ENCODE data around the gene RNF141.

The RNF141 gene

DNA sequence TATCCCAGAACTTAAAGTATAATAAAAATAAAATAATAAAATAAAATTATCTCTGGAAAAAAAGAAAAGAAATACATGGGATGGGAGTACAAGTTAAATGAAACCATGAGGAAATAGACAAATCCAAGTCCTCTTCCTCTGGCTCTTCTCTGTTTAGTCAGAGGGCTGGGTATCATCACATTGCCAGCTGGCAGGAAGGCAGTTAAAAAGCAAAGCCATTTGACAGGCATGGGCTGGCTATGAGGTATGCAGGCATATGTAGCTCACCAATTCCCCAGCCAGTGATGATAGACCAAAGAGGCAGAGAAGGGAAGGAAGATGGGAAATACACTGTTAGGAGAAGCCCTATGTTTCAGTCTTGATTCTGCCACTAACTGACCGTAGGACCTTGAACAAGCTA, 21.0 kb upstream of the RNF141 start:
- in situ Hi-C loops (cut with MboI; ENCODE audit: low sequenced_read_pairs): no loop called here

DNA sequence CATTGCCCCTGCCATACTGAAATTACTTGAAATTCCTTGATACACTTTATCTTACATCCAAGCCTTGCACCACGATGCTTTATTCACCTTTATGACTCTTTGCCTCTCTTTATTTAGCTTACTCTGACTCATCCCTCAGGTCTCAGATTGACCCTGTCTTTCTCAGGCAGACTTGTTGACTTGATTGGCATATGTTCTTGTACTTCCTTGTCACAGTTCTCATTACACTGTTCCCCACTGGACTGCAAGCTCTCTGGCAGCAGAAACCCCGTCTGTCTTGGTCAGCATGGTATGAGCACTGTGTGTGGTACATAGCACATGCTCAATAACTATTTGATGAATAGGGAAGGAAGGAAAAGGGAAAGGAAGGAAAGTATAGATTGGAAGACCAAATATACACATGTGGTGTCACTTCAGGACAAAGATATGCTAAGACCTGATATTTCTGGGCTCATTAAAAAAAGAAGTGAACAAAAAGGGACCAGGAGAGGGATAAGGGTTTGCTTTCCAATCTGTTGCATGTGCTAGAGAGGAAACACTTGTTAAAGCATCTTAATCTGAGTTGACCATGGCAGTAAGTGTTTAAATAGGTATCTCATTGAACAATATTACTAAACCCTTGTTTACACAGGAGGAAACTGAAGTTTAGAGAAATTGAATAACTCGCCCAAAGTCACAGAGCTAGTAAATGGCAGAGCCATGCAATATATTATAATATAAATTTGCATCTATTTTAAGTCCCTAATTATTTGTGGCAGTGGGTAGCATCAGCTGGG, 20.2 kb upstream of the RNF141 start:
- in situ Hi-C loops (cut with MboI; ENCODE audit: low sequenced_read_pairs): no loop called here

DNA sequence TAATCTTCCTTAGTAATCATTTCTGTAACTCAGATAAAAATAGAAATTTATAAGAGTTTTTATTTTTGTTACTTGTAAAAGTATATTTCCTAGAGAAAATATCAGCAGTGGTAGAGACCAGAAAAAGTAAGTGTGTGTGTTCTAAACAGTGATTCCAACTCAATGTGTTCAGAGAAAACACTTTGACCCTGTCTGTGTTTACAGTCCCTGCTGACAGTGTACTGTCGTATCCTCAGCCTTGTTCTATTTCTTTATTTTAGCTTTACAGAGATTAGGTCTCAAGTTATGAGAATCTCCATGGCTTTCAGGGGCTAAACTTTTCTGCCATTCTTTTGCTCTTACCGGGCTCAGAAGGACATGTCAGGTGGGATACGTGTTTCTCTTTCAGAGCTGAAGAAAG, 17.3 kb upstream of the RNF141 start:
- in situ Hi-C loops (cut with MboI; ENCODE audit: low sequenced_read_pairs): no loop called here

DNA sequence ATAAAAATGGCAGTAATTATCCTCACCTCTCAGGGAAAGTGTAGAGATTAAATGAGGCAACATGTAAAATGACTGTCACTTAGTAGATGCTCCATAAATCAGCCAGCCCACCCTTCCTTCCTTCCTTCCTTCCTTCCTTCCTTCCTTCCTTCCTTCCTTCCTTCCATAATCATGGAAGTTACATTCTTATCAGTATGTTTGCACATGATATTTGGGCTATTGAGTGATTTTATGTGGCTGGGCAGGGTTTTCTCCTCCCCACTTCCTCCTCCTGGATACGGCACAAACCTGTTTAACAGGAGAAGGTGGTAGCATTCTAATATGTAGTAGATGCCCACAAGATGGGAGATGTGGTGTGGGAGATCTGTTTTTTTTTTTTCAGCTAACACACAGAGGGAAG, 15.6 kb upstream of the RNF141 start:
- in situ Hi-C loops (cut with MboI; ENCODE audit: low sequenced_read_pairs): no loop called here

DNA sequence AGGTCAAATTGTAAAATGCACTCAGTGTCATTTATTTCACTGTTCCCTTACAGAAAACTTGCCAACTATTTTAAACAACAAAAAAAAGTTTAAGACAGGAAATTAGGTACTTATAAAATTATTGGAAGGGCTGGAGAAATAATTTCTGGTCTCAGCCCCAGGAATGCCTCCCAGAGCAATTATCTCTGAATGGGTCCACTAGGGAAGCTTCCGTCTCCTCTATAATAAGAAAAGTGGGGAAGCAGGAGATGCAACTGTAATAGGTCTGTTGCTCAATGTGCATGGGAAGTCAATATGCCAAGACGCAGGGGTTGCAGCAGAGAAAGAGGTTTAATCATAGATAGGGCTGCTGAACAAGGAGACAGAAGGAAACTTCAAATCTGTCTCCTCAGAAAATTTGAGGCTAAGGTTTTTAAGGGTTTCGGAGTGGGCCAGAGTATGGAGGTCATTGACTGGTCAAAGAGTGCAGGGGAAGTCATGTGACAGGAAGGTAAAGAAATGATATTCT, 10.9 kb upstream of the RNF141 start:
- in situ Hi-C loops (cut with MboI; ENCODE audit: low sequenced_read_pairs): no loop called here

DNA sequence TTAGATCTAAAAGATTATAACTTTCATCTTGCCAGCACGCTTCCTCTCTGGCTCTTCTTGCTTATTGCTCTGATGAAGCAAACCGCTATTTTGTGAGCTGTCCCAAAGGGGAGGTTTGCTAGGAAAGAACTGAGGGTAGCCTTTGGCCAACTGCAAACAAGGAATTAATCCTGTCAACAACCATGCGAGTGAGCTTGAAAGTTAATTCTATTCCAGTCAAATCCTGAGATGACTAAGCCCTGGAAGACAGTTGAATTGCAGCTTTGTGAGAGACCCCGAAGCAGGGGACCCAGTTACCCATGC, 10.3 kb upstream of the RNF141 start:
- in situ Hi-C loops (cut with MboI; ENCODE audit: low sequenced_read_pairs): no loop called here

DNA sequence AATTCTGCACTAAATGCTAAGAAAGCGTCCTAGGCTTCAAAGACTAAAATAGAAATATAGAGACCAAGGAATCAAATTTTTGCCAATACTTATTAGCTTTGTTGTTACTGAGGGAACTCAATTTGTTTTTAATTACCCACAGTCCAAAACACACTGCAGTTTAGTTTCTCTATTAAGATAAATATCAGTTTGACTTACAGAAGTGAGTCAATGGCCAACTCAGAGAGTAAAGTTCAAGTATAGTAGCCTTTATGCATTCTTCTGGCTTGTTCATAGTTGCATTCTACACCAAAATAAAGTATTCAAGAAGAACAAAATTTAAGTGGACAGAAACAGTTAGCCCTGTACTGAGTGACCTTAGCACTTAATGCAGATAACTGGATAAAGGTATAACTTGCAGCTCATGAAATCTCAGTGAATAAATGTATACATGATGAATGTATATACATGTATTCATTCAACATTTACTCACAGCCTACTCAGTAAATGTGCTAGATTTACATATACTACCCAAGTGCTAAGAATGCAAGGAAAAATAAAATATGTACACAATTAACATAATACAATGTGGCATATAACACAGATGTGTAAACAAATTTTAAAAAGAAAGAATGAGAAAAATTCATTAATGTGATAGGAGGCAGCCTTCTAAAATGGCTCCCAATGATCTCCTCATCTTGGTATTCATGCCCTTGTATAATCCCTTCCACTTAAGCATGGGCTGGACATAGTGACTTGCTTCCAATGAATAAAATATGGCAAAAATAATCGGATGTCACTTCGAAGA, 9.7 kb upstream of the RNF141 start:
- in situ Hi-C loops (cut with MboI; ENCODE audit: low sequenced_read_pairs): no loop called here

DNA sequence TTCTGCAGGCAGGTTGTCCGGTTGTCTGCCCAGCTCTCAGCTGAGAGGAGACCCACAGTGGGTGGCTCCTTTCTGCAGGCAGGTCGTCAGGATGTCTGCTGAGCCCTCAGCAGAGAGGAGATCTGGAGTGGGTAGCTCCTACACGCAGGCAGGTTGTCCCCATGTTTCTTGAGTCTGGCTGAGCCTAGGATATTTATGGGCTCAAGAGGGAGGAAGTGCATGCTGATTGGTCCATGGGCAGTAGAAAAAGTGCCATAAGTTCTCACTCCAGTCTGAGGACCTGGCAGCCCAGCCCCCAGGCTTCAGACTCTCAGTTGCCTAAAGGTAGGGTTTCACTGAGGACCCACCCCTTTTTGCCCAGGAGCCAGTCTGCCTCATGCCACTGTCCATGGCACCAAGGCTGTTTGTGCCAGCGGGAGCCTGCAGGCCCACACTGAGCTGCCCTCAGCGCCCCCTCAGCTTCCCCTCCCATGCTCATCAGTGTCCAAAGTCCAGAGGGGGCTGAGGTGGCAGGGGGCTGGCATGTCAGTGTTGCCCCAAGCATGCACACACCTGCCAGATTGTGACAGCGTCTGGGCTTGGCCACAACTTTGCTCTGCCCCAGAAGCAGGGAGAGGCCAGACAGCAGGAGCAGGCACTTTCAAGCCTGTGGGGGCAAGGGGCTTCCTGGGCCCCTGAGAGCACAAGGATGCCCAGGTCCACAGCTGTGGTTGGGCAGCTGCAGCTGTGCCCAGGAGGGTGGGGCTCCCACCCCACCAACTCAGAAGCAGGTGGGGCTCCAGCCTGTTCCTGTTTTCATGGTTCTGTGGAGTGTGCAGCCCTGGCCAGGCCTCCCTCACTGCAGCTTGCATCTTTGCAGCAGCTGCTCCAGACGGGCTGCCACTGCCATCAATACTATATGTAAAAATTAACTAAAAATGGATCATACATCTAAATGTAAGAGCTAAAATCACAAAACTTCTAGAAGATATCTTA, 3.8 kb upstream of the RNF141 start:
- in situ Hi-C loops (cut with MboI; ENCODE audit: low sequenced_read_pairs): no loop called here

DNA sequence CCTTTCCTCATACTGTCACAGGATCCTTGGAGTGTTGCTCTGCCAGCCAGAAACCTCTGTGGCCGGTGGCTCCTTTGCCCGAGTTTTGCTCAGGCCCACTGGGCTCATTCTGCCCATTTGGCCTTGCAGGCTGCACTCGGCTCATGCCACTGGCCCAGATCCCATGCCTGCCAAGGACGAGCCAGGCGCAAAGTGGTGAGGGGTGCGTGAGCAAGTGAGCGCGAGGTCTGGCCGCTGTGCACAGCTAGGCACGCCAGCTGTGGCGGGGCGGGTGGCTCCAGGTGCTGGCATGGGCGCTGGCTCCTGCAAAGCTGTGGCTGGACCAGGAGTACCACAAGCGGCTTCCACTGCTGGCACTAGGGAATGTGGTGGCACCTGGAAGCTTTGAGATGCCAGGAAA, 2.8 kb upstream of the RNF141 start:
- in situ Hi-C loops (cut with MboI; ENCODE audit: low sequenced_read_pairs): no loop called here

DNA sequence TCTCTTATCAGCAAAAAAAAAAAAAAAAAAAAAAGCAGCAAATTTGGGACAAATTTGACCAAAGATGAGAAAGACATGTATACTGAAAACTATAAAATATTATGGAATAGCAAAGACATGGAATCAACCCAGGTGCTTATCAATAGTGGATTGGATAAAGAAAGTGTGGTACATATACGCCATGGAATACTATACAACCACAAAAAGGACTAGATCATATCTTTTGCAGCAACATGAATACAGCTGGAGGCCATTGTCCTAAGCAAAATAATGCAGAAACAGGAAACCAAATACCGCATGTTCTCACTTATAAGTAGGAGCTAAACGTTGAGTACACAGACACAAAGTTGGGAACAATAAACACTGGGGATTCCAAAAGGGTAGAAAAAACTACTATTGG, 1.8 kb upstream of the RNF141 start:
- in situ Hi-C loops (cut with MboI; ENCODE audit: low sequenced_read_pairs): no loop called here

DNA sequence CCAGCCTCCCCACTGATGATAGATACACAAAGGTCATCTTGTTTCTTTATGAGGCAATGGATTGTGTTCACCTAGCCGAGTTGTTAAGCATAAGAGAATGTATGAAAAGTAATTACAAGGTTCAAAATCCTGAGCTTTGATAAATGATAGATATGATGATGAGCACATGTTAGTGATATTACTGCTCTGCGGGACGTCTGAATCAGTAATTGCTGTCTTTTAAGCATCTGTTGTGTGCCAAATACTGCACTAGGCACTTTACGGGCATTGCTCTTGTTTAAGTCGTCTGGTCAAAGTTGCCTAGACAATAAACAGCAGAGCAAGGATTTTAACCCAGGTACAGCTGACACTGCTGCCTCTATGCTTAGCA, 559 bp upstream of the RNF141 start:
- in situ Hi-C loops (cut with MboI; ENCODE audit: low sequenced_read_pairs): no loop called here

DNA sequence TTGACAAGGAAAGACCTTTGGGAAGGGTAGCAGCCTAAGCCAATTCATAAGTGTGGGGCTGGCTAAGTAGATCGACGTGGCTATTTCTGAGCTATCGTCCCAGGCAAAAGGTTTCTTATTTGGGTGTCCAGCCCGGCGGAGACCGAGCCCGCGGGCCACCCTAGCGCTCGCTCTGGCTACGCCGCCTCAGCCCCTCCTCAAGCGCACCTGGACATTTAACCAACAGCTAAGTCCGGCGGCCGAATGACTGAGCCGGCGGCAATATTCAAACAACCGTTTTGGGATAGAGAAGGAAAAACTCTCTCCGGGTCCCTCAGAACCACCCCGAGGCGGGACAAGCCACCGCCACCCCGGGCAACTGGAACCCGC, 457 bp downstream of the RNF141 start:
- in situ Hi-C loops (cut with MboI; ENCODE audit: low sequenced_read_pairs): no loop called here

DNA sequence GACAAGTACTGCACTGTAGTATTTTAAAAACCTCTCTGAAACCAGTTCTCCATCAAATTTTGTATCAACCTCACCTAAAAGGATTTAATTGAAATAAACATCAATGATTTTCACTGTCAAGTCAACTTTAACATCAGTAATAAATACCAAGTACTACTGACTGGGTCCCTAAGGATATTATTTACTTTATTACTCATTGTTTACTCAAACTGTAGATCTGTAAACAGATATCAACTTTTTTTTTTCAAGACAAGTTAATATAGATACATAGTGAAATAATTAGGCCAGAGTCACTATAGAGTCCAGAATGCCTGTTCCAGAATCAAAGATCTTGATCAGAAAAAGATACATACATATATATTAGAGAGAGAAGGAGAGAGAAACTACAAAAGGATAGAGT, 1.6 kb downstream of the RNF141 start:
- in situ Hi-C loops (cut with MboI; ENCODE audit: low sequenced_read_pairs): no loop called here

DNA sequence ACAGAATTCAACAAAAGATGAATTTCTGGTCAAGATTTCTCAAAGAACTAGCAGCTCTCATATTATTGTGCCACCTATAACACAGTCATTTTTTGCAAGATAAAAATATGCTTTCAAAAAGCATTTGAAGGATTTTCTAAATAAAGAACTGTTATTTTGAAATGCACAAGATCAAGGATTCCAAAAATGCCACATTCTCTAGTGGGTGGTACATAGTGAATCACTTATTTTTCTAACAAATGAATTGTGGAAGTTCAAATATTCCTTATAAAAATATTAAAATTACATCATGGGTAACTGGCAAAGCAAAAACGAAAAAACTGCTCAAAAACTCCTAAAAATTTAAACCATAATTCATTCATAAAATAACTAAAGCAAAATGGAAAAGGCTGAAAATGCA, 2.1 kb downstream of the RNF141 start:
- in situ Hi-C loops (cut with MboI; ENCODE audit: low sequenced_read_pairs): no loop called here

DNA sequence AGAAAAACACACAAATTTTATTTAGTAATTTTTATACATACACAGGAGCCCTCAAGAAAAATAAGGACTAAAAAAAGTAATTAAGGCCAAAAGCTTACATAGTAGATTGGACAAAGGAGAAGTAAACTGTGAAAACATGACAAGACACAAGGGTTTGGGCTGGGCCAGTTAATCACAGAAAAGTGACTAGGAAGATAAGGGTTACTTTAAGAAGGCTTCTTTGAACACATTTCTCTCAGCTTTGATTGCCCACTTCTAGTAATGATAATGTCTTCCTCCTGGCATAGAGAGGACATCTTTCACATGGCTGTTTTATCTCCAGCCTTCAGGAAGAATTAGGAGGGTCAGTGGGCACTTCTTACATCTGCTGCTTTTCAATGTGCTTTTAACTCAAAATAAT, 3.4 kb downstream of the RNF141 start:
- in situ Hi-C loops (cut with MboI; ENCODE audit: low sequenced_read_pairs): no loop called here

DNA sequence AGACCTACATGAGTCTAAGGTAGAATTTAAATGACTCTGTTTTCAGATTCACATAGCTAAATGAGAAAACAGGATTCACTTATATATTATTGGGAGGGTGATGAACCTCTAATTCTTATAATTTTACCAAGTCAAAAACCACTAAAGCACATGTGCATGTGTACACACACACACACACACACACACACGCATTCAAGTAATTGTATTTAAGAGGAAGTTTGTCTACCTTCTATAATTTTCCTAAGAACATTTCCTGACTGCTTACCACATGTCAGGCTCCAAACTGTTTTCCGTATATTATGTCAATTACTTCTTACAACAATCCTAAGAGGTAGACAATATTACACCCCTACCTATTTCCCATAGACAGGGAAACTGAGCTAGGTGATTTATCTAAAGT, 6.7 kb downstream of the RNF141 start:
- in situ Hi-C loops (cut with MboI; ENCODE audit: low sequenced_read_pairs): no loop called here

DNA sequence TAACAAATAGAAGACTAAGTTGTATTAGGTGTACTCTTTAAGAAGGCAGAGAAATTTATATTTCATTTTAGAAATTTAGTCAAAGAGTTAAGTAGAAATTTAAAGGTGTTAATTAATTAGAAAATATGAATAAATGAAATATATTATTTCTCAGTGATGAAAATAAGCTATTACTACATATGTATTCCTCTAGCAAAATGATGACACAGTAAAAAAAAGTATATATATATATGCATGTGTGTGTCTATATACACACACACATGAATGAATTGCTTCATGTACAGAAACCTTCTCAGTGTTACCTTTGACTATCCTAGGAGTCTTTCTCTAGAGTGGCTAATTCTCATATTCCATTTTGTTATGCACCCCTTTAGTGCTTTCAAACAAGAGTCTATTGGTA, 7.7 kb downstream of the RNF141 start:
- in situ Hi-C loops (cut with MboI; ENCODE audit: low sequenced_read_pairs): no loop called here

DNA sequence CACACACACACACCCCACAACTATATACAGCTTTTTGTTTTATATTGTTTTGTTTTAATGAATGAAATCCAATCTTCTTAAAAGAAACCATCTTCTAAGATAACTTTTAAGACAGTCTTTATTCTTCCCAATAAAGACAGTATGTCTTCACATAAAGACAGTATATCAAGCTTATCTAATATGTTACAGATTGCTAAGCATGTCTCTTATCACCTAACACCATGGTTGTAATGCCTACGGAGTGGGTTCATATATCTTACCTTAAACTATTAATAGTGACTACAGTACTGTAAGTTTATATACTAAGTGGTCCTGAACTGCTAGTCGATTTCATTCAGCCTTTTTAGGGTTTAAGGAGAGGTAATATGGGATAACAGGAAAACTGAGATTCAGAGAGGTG, 8.5 kb downstream of the RNF141 start:
- in situ Hi-C loops (cut with MboI; ENCODE audit: low sequenced_read_pairs): no loop called here

DNA sequence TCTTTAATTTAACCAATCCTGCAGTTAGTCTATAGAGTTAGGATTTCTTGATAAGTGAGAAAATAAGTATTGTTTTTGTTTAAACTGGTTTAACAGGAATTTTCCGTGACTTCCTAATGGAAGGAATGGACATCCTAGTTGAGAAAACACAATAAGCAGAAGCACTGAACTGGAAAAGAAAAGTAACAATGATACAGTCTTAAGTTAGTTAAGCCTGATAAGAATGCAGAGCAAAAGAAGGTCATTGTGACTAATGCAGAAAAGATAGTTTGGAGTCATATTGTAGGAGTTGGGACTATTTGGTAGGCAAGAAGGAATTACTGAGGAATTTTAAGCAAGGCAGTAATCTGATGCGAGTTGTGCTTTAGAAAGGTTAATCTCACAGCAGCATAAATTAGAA, 11.7 kb downstream of the RNF141 start:
- in situ Hi-C loops (cut with MboI; ENCODE audit: low sequenced_read_pairs): no loop called here

DNA sequence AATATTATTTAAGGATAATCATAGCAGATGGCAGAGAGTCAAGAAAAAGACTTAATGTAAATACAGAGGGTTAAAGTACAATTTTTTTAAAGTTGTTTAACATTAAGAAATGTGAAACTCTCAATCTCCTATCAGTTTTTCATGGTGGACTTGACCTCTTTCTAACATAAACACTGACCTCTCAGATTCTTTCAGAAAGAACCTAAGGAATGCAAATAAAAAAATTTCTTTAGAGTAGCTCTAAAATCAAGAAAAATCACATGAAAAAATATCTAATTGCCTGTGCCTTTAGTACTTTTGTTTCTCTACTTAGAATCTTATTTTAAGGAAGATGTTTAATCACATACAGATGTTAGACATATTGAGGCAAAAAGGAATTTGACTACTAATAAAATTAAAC, 12.9 kb downstream of the RNF141 start:
- in situ Hi-C loops (cut with MboI; ENCODE audit: low sequenced_read_pairs): no loop called here
